T-helper 2 cell treated with Interferon-gamma antibody and Interleukin-4, amounts not matched to agents 100 ng/mL and 5 ng/mL, for 36 hours (primary cell): ENCODE data around the gene RALBP1. TPM values are rescaled to one million over a fixed set of nuclear protein-coding genes. Genes with fewer than 3 reads are reported as not detected.

Experiments used
- intact Hi-C: fragments of 100-400 bp; cut with micrococcal nuclease; formaldehyde crosslinking; loops from one replicate; pipeline ENCODE4 v1.15.1; 2023
- total RNA-seq: library from RNA; stranded (reverse); gene quantifications from 2 replicates; pipeline ENCODE4 v1.2.3, GENCODE V29; 2022

Gene RALBP1
- total RNA-seq, 1 donor from 2014 or later = 45.0 TPM

DNA sequence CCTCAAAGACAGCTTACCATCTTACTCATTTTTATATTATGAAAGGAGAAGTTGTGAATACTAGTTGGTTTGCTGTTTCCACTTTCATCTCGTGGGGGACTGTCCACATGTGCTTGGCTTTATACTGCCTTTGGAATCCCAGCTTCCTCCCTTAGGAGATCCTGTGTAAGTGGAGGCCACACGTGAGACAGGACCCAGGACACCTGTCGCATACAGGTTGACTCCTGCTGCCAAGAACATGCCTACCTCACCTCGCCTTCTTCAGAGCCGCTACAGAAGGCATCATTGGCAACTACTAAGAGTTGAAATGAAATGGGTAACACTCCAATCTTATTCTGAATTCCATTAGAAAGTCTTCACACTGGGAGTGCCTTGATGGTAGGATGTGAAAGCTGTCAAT, 69.7 kb downstream of the RALBP1 start:
- intact Hi-C loops = no loop called here

- intact Hi-C loops = no loop called here
These were observed 71.2 kb downstream of the RALBP1 start for GRCh38 chr18:9546468-9546867.

- intact Hi-C loops = no loop called here
These were observed 72.5 kb downstream of the RALBP1 start for GRCh38 chr18:9547782-9548181.

DNA sequence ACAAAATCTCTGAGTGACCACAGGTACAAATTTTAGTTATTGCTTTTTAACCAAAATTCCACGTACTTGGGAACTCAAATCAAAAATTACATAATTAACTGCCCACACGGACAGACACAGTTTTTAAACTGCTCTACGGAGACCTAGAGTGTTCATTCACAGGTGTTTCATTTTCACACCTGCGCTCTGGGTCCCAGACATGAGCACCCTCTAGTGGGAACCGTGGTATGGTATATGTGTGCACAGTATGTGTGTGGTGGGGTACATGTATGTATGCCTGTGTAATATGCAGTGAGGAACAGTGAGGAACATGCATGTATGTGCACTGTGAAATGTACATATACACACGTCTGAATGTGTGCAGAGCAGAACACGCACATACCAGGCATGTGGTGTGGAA, 74.1 kb downstream of the RALBP1 start:
- intact Hi-C loops = no loop called here

GRCh38 chr18:9550429-9550828, 75.1 kb downstream of the RALBP1 start:
- intact Hi-C loops = no loop called here

- intact Hi-C loops = no loop called here
These were observed 76.9 kb downstream of the RALBP1 start for GRCh38 chr18:9552191-9552590.

DNA sequence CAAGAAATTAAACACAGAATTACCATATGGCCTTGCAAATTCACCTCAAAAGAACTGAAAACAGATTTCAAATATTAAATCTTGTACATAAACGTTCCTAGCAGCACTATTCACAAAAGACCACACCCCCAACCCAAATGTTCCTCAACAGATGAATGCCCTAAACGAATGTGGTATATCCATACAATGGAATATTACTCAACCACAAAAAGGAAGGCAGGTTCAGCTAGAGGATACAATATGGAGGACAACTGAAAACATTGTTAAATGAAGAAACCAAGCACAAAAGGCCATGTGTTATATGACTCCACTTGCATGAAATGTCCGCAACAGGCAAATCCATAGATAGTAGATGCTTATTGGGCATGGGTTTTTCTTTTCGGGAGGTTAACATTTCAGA, 77.3 kb downstream of the RALBP1 start:
- intact Hi-C loops = no loop called here

DNA sequence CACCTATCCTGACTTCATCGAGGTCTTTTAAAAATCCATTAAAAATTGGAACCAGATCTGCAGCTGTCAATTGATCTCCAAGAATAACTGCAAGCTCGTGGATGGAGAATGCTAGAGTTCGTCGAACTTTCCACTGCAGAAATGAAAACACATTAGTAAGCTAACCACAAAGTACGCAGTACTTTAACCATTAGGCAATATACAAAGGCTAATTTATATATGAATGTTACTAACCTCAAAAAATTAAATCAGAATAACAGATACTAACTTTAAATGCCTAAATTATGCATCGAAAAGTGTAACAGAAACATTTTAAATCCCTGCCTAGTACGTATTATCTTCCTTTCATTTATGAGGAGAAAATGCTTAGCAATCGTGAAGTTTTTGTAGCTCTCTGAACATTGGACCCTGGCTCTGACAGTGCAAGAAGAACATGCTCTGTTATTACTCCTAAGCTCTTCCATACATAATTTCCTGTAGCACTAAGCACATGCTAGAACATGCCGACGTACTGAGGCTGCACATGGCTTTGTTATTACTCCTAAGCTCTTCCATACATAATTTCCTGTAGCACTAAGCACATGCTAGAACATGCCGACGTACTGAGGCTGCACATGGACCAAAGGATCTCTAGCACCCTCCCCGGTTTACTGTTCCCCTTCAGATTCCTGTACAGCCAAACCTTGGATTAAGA, 82.1 kb downstream of the RALBP1 start:
- intact Hi-C loops = no loop called here

DNA sequence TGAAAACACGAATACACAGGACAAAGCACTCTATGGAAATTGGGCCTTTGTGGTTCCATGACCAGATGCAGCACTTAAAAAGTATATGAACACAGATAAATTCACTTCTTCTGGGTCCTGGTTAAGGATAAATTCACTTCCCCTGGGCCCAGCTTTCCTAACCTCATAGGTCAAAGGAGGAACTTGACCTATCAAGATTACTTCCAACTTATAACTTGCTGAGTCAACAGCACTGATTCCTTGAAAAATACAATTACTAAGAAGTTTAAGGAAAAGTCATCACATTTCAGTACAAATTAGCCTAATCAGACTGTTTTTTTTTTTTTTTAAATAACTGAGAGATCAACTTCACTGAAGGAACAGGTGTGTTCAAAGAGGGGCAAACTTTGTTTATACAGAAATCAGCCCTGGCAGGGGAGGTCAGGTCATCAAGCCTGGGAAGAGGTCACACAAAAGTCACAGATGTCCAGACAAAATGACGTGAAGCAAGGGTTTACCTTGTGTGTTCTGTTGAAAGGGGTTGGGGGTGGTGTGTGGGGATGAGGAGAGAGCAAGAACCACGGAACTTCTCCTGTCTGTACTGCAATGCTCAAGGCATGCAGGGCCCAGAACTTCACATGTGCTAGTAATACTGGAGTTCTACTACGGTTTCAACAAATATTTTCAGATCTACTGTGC, 83.2 kb downstream of the RALBP1 start:
- intact Hi-C loops = no loop called here

GRCh38 chr18:9559253-9559652, 83.9 kb downstream of the RALBP1 start:
- intact Hi-C loops = no loop called here

DNA sequence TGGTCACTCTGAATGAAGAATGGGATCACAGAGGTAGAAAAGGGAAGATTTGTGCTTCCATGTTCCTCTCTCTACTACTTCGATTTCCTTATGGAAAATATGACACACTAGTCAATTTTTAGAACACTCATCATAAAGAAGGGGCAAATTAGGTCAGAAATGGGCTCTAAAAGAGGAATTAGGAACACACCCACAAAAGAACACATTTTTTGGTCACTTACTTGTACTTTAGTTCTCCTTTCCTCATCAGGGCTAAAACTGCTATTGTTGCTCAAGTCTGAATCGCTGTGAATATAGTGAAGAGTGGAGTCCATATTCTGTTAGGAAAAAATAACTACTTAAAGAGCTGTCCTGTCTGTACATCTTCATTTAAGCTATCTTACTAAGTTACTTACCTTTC, 86.4 kb downstream of the RALBP1 start:
- intact Hi-C loops = no loop called here

GRCh38 chr18:9562584-9562983, 87.3 kb downstream of the RALBP1 start:
- intact Hi-C loops = no loop called here

GRCh38 chr18:9563331-9563730, 88.0 kb downstream of the RALBP1 start:
- intact Hi-C loops = no loop called here

- intact Hi-C loops = no loop called here
These were observed 90.1 kb downstream of the RALBP1 start for GRCh38 chr18:9565407-9565806.

DNA sequence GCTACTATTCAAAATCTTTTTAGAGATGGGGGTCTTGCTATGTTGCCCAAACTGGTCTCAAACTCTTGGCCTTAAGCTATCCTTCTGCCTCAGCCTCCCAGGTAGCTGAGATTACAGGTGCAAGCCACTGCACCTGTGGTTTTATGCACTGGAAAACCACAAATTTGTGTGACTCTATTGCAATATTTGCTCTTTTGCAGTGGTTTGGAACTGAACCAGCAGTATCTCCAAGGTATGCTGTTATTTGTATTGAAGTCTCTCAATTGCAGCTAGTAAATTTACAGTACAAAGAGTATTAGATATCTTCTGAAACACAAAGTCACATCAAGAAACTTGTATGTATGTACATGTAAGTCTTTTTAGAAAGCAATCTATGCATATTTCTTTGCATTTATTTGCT, 92.9 kb downstream of the RALBP1 start:
- intact Hi-C loops = no loop called here

- intact Hi-C loops = no loop called here
These were observed 93.9 kb downstream of the RALBP1 start for GRCh38 chr18:9569178-9569577.

DNA sequence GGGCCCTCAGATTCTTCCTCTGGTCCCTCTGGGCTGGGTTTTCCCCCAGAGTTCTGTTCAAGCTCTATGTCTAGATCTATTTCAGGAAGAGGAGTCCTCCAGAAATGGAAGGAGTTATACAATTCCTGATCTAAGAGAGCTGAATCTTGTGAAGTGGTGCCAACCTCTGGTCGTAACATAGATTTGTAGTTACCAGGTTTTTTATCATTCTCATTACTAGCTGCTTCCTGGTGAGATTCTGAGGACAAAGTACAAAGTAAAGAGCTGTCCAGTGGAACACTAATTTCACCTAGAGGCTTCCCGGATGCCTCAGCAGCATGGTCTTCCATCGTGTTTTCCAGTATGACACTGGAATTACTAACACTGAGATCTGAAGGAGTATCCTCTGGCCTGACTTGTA, 94.9 kb downstream of the RALBP1 start:
- intact Hi-C loops = no loop called here

- intact Hi-C loops = no loop called here
These were observed 96.2 kb downstream of the RALBP1 start for GRCh38 chr18:9571546-9571945.

DNA sequence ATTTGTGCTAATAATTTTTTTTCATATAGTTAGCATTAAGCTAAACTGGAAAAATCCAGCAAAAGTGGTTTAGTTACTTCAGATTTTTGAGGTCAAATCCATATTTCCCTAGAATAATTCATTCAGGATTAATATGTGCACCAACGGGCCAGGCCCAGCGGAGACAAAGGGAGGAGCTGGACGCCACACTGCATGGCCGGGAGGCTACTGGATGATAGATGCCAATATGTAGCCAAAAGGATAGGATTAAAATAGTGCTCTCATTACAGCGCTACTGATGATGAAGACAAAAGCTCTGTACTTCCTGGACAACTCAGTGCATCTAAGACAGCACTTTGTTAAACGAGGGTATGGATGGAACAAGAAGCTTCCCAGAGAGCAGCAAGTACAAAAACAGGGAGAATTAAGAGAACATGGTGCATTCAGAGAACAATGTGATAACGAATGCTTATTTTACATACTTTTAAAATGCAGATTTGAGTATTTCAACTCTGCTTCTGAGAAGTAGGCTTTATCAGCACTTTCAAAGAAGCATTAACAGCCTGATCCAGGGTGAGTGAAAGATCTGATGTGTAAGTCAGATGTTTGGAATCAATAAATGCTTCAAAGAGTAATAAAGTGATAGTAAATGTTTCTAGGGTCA, 99.3 kb downstream of the RALBP1 start:
- intact Hi-C loops = no loop called here

DNA sequence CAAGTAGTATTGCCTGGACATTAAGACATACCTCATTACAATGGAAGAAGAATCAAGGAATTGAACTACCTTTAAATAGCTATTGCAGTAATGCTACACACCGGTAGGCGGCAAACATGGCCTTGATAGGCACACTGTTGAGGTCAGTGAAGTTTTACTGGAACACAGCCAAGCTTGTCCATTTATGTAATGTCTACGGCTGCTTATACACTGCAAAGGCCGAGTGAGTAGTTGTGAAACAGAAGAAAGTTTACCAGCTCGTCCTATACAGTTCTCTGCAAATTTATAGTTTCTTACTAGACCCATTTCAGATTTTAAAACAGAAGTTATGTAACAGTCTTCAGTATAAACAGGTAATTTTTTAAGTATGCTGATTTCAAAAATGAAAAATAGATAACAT, 100.2 kb downstream of the RALBP1 start:
- intact Hi-C loops = no loop called here

DNA sequence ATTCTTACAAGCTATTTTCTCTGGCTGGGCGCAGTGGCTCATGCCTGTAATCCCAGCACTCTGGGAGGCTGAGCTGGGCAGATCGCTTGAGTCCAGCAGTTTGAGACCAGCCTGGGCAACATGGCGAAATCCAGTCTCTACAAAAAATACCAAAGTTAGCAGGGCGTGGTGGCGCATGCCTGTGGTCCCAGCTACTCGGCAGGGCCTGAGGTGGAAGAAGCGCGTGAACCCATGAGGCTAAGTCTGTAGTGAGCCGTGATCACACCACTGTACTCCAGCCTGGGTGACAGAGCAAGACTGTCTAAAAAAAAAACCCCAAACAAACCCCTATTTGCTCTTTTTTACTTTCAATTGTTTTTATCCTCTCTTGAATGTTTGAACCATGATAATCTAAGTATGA, 102.0 kb downstream of the RALBP1 start:
- intact Hi-C loops = no loop called here

DNA sequence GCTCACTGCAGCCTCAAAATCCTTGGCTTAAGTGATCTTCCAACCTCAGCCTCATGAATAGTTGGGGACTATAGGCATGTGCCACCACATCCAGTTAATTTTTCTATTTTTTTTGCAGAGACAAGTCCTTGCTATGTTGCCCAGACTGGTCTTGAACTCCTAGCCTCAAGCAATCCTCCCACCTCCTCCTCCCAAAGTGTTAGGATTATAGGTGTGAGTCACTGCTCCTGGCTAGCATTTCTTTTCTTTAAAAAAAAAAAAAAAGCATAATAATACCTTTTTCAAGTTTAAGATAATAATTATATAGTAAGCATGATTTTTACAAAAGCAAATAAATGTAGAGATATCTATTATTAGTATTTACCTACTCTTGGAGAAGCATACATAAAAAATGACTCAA, 103.0 kb downstream of the RALBP1 start:
- intact Hi-C loops = no loop called here

- intact Hi-C loops = no loop called here
These were observed 106.4 kb downstream of the RALBP1 start for GRCh38 chr18:9581667-9582066.
